ENCODE data around the gene GCFC2. TPM values are rescaled to one million over a fixed set of nuclear protein-coding genes. Genes with fewer than 3 reads are reported as not detected.

Gene GCFC2
- total and polyA plus RNA-seq, 4 donors: 10.4 to 28.2 (median 17.2) TPM

GRCh38 chr2:75621228-75621627, 89.5 kb downstream of the GCFC2 start:
- no peaks in the 10 kb centered on the region for H3K9me3 ChIP-seq (ENCODE audit: control insufficient read depth in 4 of 4, low read length in 3 of 4)

More at GRCh38 chr2:75621228-75621627, 89.5 kb downstream of the GCFC2 start:
- Histone ChIP-seq H3K4me3 (ENCODE audit: low read depth in 1 of 3, low read length in 3 of 3) (no peak overlapping the region), H3K36me3 (ENCODE audit: control insufficient read depth in 4 of 4, insufficient read depth in 3 of 4, low read depth in 1 of 4, low read length in 3 of 4) (no peaks in the 10 kb centered on the region), H3K27ac (ENCODE audit: low read depth in 1 of 2, low read length in 2 of 2) (no peak overlapping the region), H3K4me1 (ENCODE audit: control insufficient read depth in 4 of 4, insufficient read depth in 4 of 4, low read length in 3 of 4) (no peaks in the 10 kb centered on the region), H3K9ac (ENCODE audit: low read depth in 1 of 2, low read length in 2 of 2) (no peak overlapping the region), H3K27me3 (ENCODE audit: control insufficient read depth in 4 of 4, insufficient read depth in 4 of 4, low read length in 3 of 4) (no peaks in the 10 kb centered on the region)
- no peak for DNase-seq (ENCODE audit: low spot score)
- no peak for TF ChIP-seq SP1 (IDR thresholded peaks at IDR 0.05)
- TF ChIP-seq RXRA (IDR thresholded peaks at IDR 0.05): no peak
- no peak for TF ChIP-seq ZBTB33 (IDR thresholded peaks at IDR 0.05)
- TF ChIP-seq FOXA2 (IDR thresholded peaks at IDR 0.05): no peak
- no peak for TF ChIP-seq EGR1 (IDR thresholded peaks at IDR 0.05; ENCODE audit: low read depth in 2 of 2)
- TF ChIP-seq RAD21 (IDR thresholded peaks at IDR 0.05): no peak
- no peak for TF ChIP-seq GABPA (IDR thresholded peaks at IDR 0.05 in 1 of 2, conservative IDR thresholded peaks at IDR 0.05 in 1 of 2)
- TF ChIP-seq YY1 (IDR thresholded peaks at IDR 0.05): no peak
- no peak for TF ChIP-seq HNF4A (conservative IDR thresholded peaks at IDR 0.05)
- no peak for TF ChIP-seq TAF1 (conservative IDR thresholded peaks at IDR 0.05)
- no peak for TF ChIP-seq REST (IDR thresholded peaks at IDR 0.05)
- TF ChIP-seq MAX (IDR thresholded peaks at IDR 0.05): no peak
- no peak for TF ChIP-seq FOXA1 (IDR thresholded peaks at IDR 0.05)
- TF ChIP-seq CTCF (IDR thresholded peaks at IDR 0.05; ENCODE audit: low read depth, low read length, missing input control): no peak
- no peak for TF ChIP-seq JUND (IDR thresholded peaks at IDR 0.05)
- no peak for TF ChIP-seq NR2F2 (IDR thresholded peaks at IDR 0.05)
- no peak for TF ChIP-seq ATF3 (IDR thresholded peaks at IDR 0.05)
- TF ChIP-seq HNF4G (IDR thresholded peaks at IDR 0.05): no peak
- 82% methylated on average over 4 of the region's 4 CpGs for WGBS

Measured in liver (tissue), 9 donors.